PFSK-1 (cell line): ENCODE results near the gene YIPF6.

Source experiments
- FOXP2 ChIP-seq: optimal IDR thresholded peaks from 2 replicates; pipeline ENCODE3; 2011; ENCODE audit warnings: borderline replicate concordance, control low read depth, inconsistent platforms; ENCODE audit not compliant: insufficient read depth; ENCODE audit errors: extremely low read length, extremely low read depth
- POLR2AphosphoS5 ChIP-seq: IDR thresholded peaks from 2 replicates; pipeline ENCODE4 v1.6.1; 2012; ENCODE audit warnings: low read depth, mild to moderate bottlenecking, control low read depth, low read length, moderate library complexity
- REST ChIP-seq, 2 experiments: IDR thresholded peaks; 2 replicates each; pipeline versions ENCODE4 v1.6.1 to v1.8.0; 2011 to 2012; ENCODE audit warnings: low read depth in 2 of 2, low read length in 2 of 2, control low read depth in 1 of 2, inconsistent platforms in 1 of 2, mild to moderate bottlenecking in 1 of 2, moderate library complexity in 1 of 2; ENCODE audit not compliant: insufficient read depth in 1 of 2
- SIN3A ChIP-seq: IDR thresholded peaks from 2 replicates; pipeline ENCODE4 v1.6.1; 2012; ENCODE audit warnings: mild to moderate bottlenecking, low read length, moderate library complexity, borderline replicate concordance; ENCODE audit not compliant: insufficient read depth
- TAF1 ChIP-seq: IDR thresholded peaks from 2 replicates; pipeline ENCODE4 v1.6.1; 2012; ENCODE audit warnings: low read length, control low read depth, borderline replicate concordance; ENCODE audit not compliant: insufficient read depth

Gene YIPF6

GRCh38 chrX:68532831-68533533 lies 34.1 kb downstream of the YIPF6 start:
- TF ChIP-seq FOXP2 (no peak), TAF1 (no peak), POLR2AphosphoS5 (no peak)

GRCh38 chrX:68533656-68534055 lies 34.8 kb downstream of the YIPF6 start:
- TF ChIP-seq FOXP2 (no peak), SIN3A (no peak), REST (IDR thresholded peaks at IDR 0.05; ENCODE audit: insufficient read depth in 1 of 2, low read depth in 2 of 2, low read length in 2 of 2) (no peak), POLR2AphosphoS5 (no peak), TAF1 (no peak)

GRCh38 chrX:68534691-68535090 lies 35.8 kb downstream of the YIPF6 start:
- no peak for TF ChIP-seq POLR2AphosphoS5
- no peak for TF ChIP-seq FOXP2
- no peak for TF ChIP-seq REST (IDR thresholded peaks at IDR 0.05; ENCODE audit: insufficient read depth in 1 of 2, low read depth in 2 of 2, low read length in 2 of 2)
- no peak for TF ChIP-seq SIN3A

GRCh38 chrX:68536429-68536828 lies 37.6 kb downstream of the YIPF6 start:
- no peak for TF ChIP-seq REST (IDR thresholded peaks at IDR 0.05; ENCODE audit: insufficient read depth in 1 of 2, low read depth in 2 of 2, low read length in 2 of 2)
- TF ChIP-seq TAF1, result no peak
- TF ChIP-seq POLR2AphosphoS5, result no peak
- no peak for TF ChIP-seq SIN3A
- no peak for TF ChIP-seq FOXP2

- TF ChIP-seq FOXP2 (no peak), TAF1 (no peak), POLR2AphosphoS5 (no peak), SIN3A (no peak), REST (IDR thresholded peaks at IDR 0.05; ENCODE audit: insufficient read depth in 1 of 2, low read depth in 2 of 2, low read length in 2 of 2) (no peak)
Measured at GRCh38 chrX:68536884-68537283, 38.0 kb downstream of the YIPF6 start.
